Trophoblast cell (in vitro differentiated cells and primary cell): Measurements from ENCODE around the gene KCTD5.

Experiments
- DNase-seq, 2 donors: peaks; one replicate each; pipeline ENCODE4 v3.0.0-alpha.2; 2016
- H2AFZ ChIP-seq: 2 replicates; pipeline ENCODE4 v1.6.1; 2013; ENCODE audit warnings: low read length, moderate library complexity, mild to moderate bottlenecking; ENCODE audit not compliant: insufficient read depth, poor library complexity
- H2AK5ac ChIP-seq: 2 replicates; pipeline ENCODE4 v1.6.1; 2013; ENCODE audit warnings: mild to moderate bottlenecking, low read length
- H2BK120ac ChIP-seq: 2 replicates; pipeline ENCODE4 v1.6.1; 2013; ENCODE audit warnings: low read length, mild to moderate bottlenecking, moderate library complexity; ENCODE audit not compliant: insufficient read depth, poor library complexity
- H2BK12ac ChIP-seq: 2 replicates; pipeline ENCODE4 v1.6.1; 2013; ENCODE audit warnings: mild to moderate bottlenecking, low read length, moderate library complexity
- H2BK5ac ChIP-seq: 2 replicates; pipeline ENCODE4 v1.6.1; 2013; ENCODE audit warnings: low read length, low read depth, moderate library complexity, mild to moderate bottlenecking; ENCODE audit not compliant: poor library complexity
- H3K14ac ChIP-seq: 2 replicates; pipeline ENCODE4 v1.6.1; 2013; ENCODE audit warnings: mild to moderate bottlenecking, low read length
- H3K18ac ChIP-seq: 2 replicates; pipeline ENCODE4 v1.6.1; 2013; ENCODE audit warnings: mild to moderate bottlenecking, low read length
- H3K23ac ChIP-seq: 2 replicates; pipeline ENCODE4 v1.6.1; 2013; ENCODE audit warnings: low read length
- H3K27ac ChIP-seq: 2 replicates; pipeline ENCODE4 v1.5.1; 2013; ENCODE audit warnings: low read depth, mild to moderate bottlenecking, inconsistent platforms, low read length, moderate library complexity
- H3K27me3 ChIP-seq: 2 replicates; pipeline ENCODE4 v1.6.1; 2013; ENCODE audit warnings: inconsistent platforms, mild to moderate bottlenecking, low read length, moderate library complexity; ENCODE audit not compliant: insufficient read depth
- H3K36me3 ChIP-seq, 2 experiments: 1 replicate in 1 of 2; 2 replicates in 1 of 2; pipeline ENCODE4 v1.6.1; 2013; ENCODE audit warnings: low read length in 2 of 2, mild to moderate bottlenecking in 2 of 2, moderate library complexity in 1 of 2; ENCODE audit not compliant: insufficient read depth in 2 of 2, control insufficient read depth in 1 of 2
- H3K4ac ChIP-seq: 2 replicates; pipeline ENCODE4 v1.6.1; 2013; ENCODE audit warnings: low read depth, mild to moderate bottlenecking, low read length, moderate library complexity
- H3K4me1 ChIP-seq, 2 experiments: 1 replicate in 1 of 2; 2 replicates in 1 of 2; pipeline ENCODE4 v1.6.1; 2013; ENCODE audit warnings: low read length in 2 of 2, mild to moderate bottlenecking in 2 of 2, moderate library complexity in 1 of 2; ENCODE audit not compliant: insufficient read depth in 2 of 2, control insufficient read depth in 1 of 2
- H3K4me2 ChIP-seq: 2 replicates; pipeline ENCODE4 v1.6.1; 2013; ENCODE audit warnings: inconsistent platforms, mild to moderate bottlenecking, low read length, moderate library complexity
- H3K4me3 ChIP-seq: 2 replicates; pipeline ENCODE4 v1.5.1; 2013; ENCODE audit warnings: mild to moderate bottlenecking, low read depth, low read length, inconsistent platforms
- H3K79me1 ChIP-seq: one replicate; pipeline ENCODE4 v1.6.1; 2013; ENCODE audit warnings: low read length
- H3K79me2 ChIP-seq: 2 replicates; pipeline ENCODE4 v1.6.1; 2013; ENCODE audit warnings: low read length, mild to moderate bottlenecking; ENCODE audit not compliant: control insufficient read depth, insufficient read depth, poor library complexity
- H3K9ac ChIP-seq: 2 replicates; pipeline ENCODE4 v1.6.1; 2013; ENCODE audit warnings: mild to moderate bottlenecking, low read length
- H3K9me3 ChIP-seq: 2 replicates; pipeline ENCODE4 v1.6.1; 2013; ENCODE audit warnings: low read depth, mild to moderate bottlenecking, control low read depth, inconsistent platforms, low read length; ENCODE audit not compliant: insufficient read depth
- H4K12ac ChIP-seq: 2 replicates; pipeline ENCODE4 v1.6.1; 2013; ENCODE audit warnings: low read depth, mild to moderate bottlenecking, low read length, moderate library complexity
- H4K8ac ChIP-seq: 2 replicates; pipeline ENCODE4 v1.6.1; 2013; ENCODE audit warnings: low read depth, mild to moderate bottlenecking, low read length, moderate library complexity
- H4K91ac ChIP-seq: one replicate; pipeline ENCODE4 v1.6.1; 2013; ENCODE audit warnings: low read depth, mild to moderate bottlenecking, low read length, moderate library complexity
- WGBS: extraction: QIAGEN DNeasy Blood & Tissue Kit; methylation state at CpG from one replicate; pipeline ENCODE4 v1.1.7; 2013; ENCODE audit warnings: missing lambda C conversion rate; ENCODE audit not compliant: insufficient read length, insufficient coverage; ENCODE audit errors: extremely low coverage; 5-methylcytosine and 5-hydroxymethylcytosine counted together

KCTD5 gene

DNA sequence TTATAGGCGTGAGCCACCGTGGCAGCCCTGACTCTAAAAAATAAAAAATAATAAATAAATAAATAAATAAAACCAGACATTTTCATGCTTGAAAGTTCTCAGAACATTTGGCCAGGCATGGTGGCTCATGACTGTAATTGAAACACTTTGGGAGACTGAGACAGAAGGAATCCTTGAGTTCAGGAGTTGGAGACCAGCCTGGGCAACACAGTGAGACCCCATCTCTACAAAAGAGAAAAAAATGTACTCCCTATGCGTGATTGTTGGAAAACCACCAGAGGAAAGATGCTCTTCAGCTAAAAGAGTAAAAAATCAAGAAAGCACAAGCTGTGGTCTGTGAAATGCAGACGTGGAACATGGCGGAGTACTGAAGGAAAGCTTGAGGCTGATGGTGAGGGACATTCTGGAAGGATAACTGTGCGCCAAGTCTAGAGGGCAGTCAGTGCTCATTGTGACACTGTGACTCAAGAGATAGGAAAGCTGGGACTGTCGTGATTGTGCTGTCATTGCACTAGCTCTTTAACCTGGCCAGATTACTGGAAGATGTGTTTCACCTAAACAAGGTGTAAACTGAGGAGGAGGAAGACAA is 41.9 kb downstream of the KCTD5 start:
- H3K4me2 ChIP-seq, result no peak overlapping the region
- no peak overlapping the region for H2BK120ac ChIP-seq
- no peak overlapping the region for H2AFZ ChIP-seq
- H3K36me3 ChIP-seq, result no peaks in the 10 kb centered on the region
- H3K9me3 ChIP-seq, result no peaks in the 10 kb centered on the region
- H3K79me2 ChIP-seq, result peaks cover 2% of the 10 kb centered on the region
- DNase-seq, result no peak
- no peaks in the 10 kb centered on the region for H3K79me1 ChIP-seq
- peak overlapping the region; percentile 98 for H3K23ac ChIP-seq
- no peak overlapping the region for H2AK5ac ChIP-seq
- H3K18ac ChIP-seq, result no peak overlapping the region
- H2BK5ac ChIP-seq, result no peak overlapping the region
- peaks cover 11% of the 10 kb centered on the region in 2 experiments for H3K4me1 ChIP-seq
- no peak overlapping the region for H3K4me3 ChIP-seq
- H3K14ac ChIP-seq, result no peak overlapping the region
- no peak overlapping the region for H4K91ac ChIP-seq
- H3K27me3 ChIP-seq, result no peaks in the 10 kb centered on the region
- H3K4ac ChIP-seq, result no peak overlapping the region
- no peak overlapping the region for H3K27ac ChIP-seq
- no peak overlapping the region for H3K9ac ChIP-seq
- no peak overlapping the region for H2BK12ac ChIP-seq
- H4K8ac ChIP-seq, result no peak overlapping the region
- H4K12ac ChIP-seq, result no peak overlapping the region
- WGBS, result no CpG with 5 or more reads among the region's 7 CpGs

DNA sequence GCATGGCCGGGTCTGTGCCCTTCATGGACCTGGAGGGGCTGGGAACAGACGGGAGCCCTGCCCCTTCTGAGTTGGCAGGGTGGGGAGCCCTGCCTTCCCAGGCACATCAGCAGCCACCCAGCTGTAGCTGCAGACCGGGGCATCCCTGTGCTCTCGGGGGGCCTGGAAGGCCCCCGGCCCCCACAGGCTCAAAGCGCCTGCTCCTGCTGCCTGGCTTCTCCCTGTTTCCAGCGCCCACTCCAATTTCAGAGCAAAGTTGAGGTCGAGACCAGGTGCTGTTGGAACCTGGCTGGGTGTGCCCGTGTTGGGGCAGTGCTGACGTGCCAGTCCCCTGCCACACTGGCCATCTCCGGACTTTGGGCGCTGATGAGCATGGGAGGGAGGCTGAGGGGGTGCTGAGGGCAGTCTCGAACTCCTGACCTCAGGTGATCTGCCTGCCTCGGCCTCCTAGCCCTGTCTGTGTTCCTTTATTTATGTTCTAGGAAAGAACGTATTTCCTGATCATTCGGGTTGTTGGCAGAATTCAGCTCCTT is 42.6 kb downstream of the KCTD5 start:
- H3K4me2 ChIP-seq, result no peak overlapping the region

DNA sequence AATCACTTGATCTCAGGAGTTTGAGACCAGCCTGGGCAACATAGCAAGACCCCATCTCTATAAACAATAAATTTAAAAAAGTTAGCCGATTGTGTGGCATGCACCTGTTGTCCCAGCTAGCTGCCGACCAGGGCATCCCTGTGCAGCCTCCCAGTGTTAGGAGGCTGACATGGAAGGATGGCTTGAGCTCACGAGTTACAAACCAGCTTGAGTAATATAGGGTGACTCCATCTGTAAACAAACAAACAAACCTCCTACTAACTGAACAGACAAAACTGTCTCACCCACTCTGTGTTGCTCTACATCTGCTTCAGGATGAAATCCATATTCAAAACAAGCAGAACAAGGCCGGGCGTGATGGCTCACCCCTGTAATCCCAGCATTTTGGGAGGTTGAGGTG is 44.6 kb downstream of the KCTD5 start:
- Histone ChIP-seq H4K8ac (no peak overlapping the region), H3K36me3 (no peaks in the 10 kb centered on the region), H3K9me3 (no peaks in the 10 kb centered on the region), H3K14ac (no peak overlapping the region), H3K27me3 (no peaks in the 10 kb centered on the region), H4K12ac (no peak overlapping the region), H2AFZ (no peak overlapping the region), H2BK120ac (no peak overlapping the region), H3K79me1 (no peaks in the 10 kb centered on the region), H3K9ac (no peak overlapping the region), H2AK5ac (no peak overlapping the region), H3K23ac (no peak overlapping the region), H4K91ac (no peak overlapping the region), H2BK12ac (no peak overlapping the region), H3K4me2 (no peak overlapping the region), H3K4me1 (no peaks in the 10 kb centered on the region), H3K27ac (no peak overlapping the region), H3K4me3 (no peak overlapping the region), H3K4ac (no peak overlapping the region), H2BK5ac (no peak overlapping the region), H3K79me2 (no peaks in the 10 kb centered on the region), H3K18ac (no peak overlapping the region)
- DNase-seq, result no peak
- WGBS, result no CpG with 5 or more reads among the region's 5 CpGs

More for the DNA sequence above, 42.6 kb downstream of the KCTD5 start:
- Histone ChIP-seq H2BK12ac (no peak overlapping the region), H3K27me3 (no peaks in the 10 kb centered on the region), H4K8ac (no peak overlapping the region), H3K27ac (no peak overlapping the region), H3K14ac (no peak overlapping the region), H3K23ac (no peak overlapping the region), H4K91ac (no peak overlapping the region), H3K4me3 (no peak overlapping the region), H3K18ac (no peak overlapping the region), H3K4me1 (peaks cover 4% of the 10 kb centered on the region in 2 experiments), H3K79me2 (peaks cover 2% of the 10 kb centered on the region), H4K12ac (no peak overlapping the region), H3K79me1 (no peaks in the 10 kb centered on the region), H2BK120ac (no peak overlapping the region), H2AFZ (no peak overlapping the region), H2BK5ac (no peak overlapping the region), H3K4ac (no peak overlapping the region), H3K36me3 (no peaks in the 10 kb centered on the region), H3K9me3 (no peaks in the 10 kb centered on the region), H2AK5ac (no peak overlapping the region), H3K9ac (no peak overlapping the region)
- DNase-seq, result no peak
- WGBS, result no CpG with 5 or more reads among the region's 16 CpGs

DNA sequence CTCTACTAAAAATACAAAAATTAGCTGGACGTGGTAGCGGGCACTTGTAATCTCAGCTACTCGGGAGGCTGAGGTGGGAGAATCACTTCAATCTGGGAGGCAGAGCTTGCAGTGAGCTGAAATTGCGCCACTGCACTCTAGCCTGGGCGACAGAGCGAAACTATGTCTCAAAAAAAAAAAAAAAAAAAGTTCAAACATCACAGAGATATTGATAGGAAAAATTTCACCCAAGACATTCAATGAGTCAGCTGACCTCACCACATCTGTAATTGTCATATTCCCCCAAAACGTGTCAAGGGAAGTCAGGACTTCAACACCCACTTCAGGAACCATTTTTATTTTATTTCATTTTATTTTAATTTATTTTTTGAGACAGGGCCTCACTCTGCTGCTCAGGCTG is 45.7 kb downstream of the KCTD5 start:
- no peak overlapping the region for H3K23ac ChIP-seq
- H3K4me1 ChIP-seq, result no peaks in the 10 kb centered on the region
- WGBS, result no CpG with 5 or more reads among the region's 7 CpGs

More for the DNA sequence above, 45.7 kb downstream of the KCTD5 start:
- no peak overlapping the region for H3K4me2 ChIP-seq
- H3K14ac ChIP-seq, result no peak overlapping the region
- no peak overlapping the region for H4K8ac ChIP-seq
- no peaks in the 10 kb centered on the region for H3K27me3 ChIP-seq
- H3K79me2 ChIP-seq, result no peaks in the 10 kb centered on the region
- no peak overlapping the region for H4K91ac ChIP-seq
- H2BK120ac ChIP-seq, result no peak overlapping the region
- no peak for DNase-seq
- no peak overlapping the region for H2AFZ ChIP-seq
- H3K18ac ChIP-seq, result no peak overlapping the region
- no peak overlapping the region for H2BK5ac ChIP-seq
- no peaks in the 10 kb centered on the region for H3K9me3 ChIP-seq
- no peak overlapping the region for H3K4ac ChIP-seq
- no peak overlapping the region for H2AK5ac ChIP-seq
- H3K27ac ChIP-seq, result no peak overlapping the region
- H3K36me3 ChIP-seq, result no peaks in the 10 kb centered on the region
- H3K79me1 ChIP-seq, result no peaks in the 10 kb centered on the region
- no peak overlapping the region for H3K4me3 ChIP-seq
- no peak overlapping the region for H2BK12ac ChIP-seq
- no peak overlapping the region for H3K9ac ChIP-seq
- H4K12ac ChIP-seq, result no peak overlapping the region
